HepG2 (cell line): Measurements from ENCODE around the gene RALB. TPM values are rescaled to one million over a fixed set of nuclear protein-coding genes. Genes with fewer than 3 reads are reported as not detected.
A peak's percentile ranks its signal among the peaks of the same experiment; 100 is the strongest.

Experiments used
- CENPBD1 ChIP-seq: sonication (generic); formaldehyde crosslinking; IDR thresholded peaks from 2 replicates; pipeline ENCODE4 v1.8.0; 2022; ENCODE audit warnings: missing genetic modification reagents, low read depth, mild to moderate bottlenecking, borderline replicate concordance
- FOXJ3 ChIP-seq: sonication (generic); formaldehyde crosslinking; IDR thresholded peaks from 2 replicates; pipeline ENCODE4 v1.4.0; 2020; ENCODE audit warnings: missing genetic modification reagents, mild to moderate bottlenecking, borderline replicate concordance
- SMARCC2 ChIP-seq: fragments of 450-650 bp; IDR thresholded peaks from 2 replicates; pipeline ENCODE4 v1.6.1; 2017; ENCODE audit warnings: antibody characterized with exemption, mild to moderate bottlenecking
- TBX2 ChIP-seq: sonication (generic); formaldehyde crosslinking; IDR thresholded peaks from 2 replicates; pipeline ENCODE4 v1.5.0; 2020; ENCODE audit warnings: missing genetic modification reagents, mild to moderate bottlenecking, borderline replicate concordance
- TRIM22 ChIP-seq: fragments of 450-650 bp; IDR thresholded peaks from 2 replicates; pipeline ENCODE4 v1.6.1; 2017
- ZBTB44 ChIP-seq: sonication (generic); formaldehyde crosslinking; IDR thresholded peaks from 2 replicates; pipeline ENCODE4 v1.4.0; 2020; ENCODE audit warnings: missing genetic modification reagents
- ZGPAT ChIP-seq: IDR thresholded peaks from 2 replicates; pipeline ENCODE4 v1.6.1; 2016; ENCODE audit warnings: mild to moderate bottlenecking
- ZNF138 ChIP-seq: sonication (generic); formaldehyde crosslinking; IDR thresholded peaks from 2 replicates; pipeline ENCODE4 v1.5.0; 2020; ENCODE audit warnings: mild to moderate bottlenecking, low read depth, missing genetic modification reagents
- ZNF296 ChIP-seq: sonication (generic); formaldehyde crosslinking; conservative IDR thresholded peaks from 2 replicates; pipeline ENCODE4 v1.5.0; 2020; ENCODE audit warnings: mild to moderate bottlenecking, missing genetic modification reagents
- ZNF512B ChIP-seq: sonication (generic); formaldehyde crosslinking; IDR thresholded peaks from 2 replicates; pipeline ENCODE4 v1.5.1; 2020; ENCODE audit warnings: missing genetic modification reagents, mild to moderate bottlenecking, borderline replicate concordance
- polyA plus RNA-seq, 8 experiments: library from polyadenylated mRNA; depleted of rRNA in 3 of 8; stranded (reverse) in 7 of 8; unstranded in 1 of 8; fragments of >200 nt; fragmentation: Illumina TruSeq in 4 of 8; extraction: Trizol in 4 of 8; gene quantifications; 2 replicates each; pipeline versions ENCODE4 v1.2.1 to v1.2.3, GENCODE V29; 2011 to 2016; ENCODE audit warnings: low read depth in 4 of 8, missing spikeins in 1 of 8, mixed read lengths in 1 of 8; ENCODE audit not compliant: insufficient read depth in 1 of 8
- total RNA-seq, 5 experiments: library from RNA; depleted of rRNA; stranded (reverse); fragments of >200 nt; fragmentation: Illumina TruSeq; extraction: Trizol; gene quantifications; 2 replicates each; pipeline ENCODE4 v1.2.3, GENCODE V29; 2016; ENCODE audit warnings: low read depth in 1 of 5
- TF ChIP-seq, protein P1 (sequence below): sonication (generic); formaldehyde crosslinking; IDR thresholded peaks from 2 replicates; pipeline ENCODE4 v1.5.0; 2020; ENCODE audit warnings: missing genetic modification reagents, mild to moderate bottlenecking, borderline replicate concordance
- TF ChIP-seq, protein P2 (sequence below): IDR thresholded peaks from 2 replicates; pipeline ENCODE4 v1.6.1; 2016; ENCODE audit warnings: low read depth, missing genetic modification reagents, missing compliant biosample characterization
- TF ChIP-seq, protein P3 (sequence below): sonication (generic); formaldehyde crosslinking; IDR thresholded peaks from 2 replicates; pipeline ENCODE4 v1.4.0; 2020; ENCODE audit warnings: missing genetic modification reagents

Gene RALB
- total and polyA plus RNA-seq, 2 of the 13 experiments (the other 11 are each of a cell fraction or from before 2014, with no cell fraction given) = 37.8 to 43.2 TPM

GRCh38 chr2:120272763-120273481, 20.3 kb downstream of the RALB start (continued):
- TF ChIP-seq, protein P1, sequence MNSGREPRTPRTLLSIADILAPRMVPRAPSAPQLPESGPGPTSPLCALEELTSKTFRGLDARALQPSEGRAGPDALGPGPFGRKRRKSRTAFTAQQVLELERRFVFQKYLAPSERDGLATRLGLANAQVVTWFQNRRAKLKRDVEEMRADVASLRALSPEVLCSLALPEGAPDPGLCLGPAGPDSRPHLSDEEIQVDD (CRISPR knock-in tag) = no peak
- no peak for TF ChIP-seq SMARCC2
- no peak; the same call in 1 of the 2 replicates for TF ChIP-seq CENPBD1 (CRISPR knock-in tag)
- peak; percentile 81 for TF ChIP-seq TBX2
- peak; percentile 94 for TF ChIP-seq FOXJ3 (CRISPR knock-in tag)
- TF ChIP-seq ZNF296 (CRISPR knock-in tag) = no peak
- 0 out of 2 replicates have a peak, but pooled peaks have one; percentile 36 for TF ChIP-seq ZNF512B (CRISPR knock-in tag)
- TF ChIP-seq ZNF138 (CRISPR knock-in tag) = 0 out of 2 replicates have a peak, but pooled peaks have one; percentile 40
- TF ChIP-seq TRIM22 = no peak
- peak; percentile 56 for TF ChIP-seq ZGPAT
- TF ChIP-seq, protein P2, sequence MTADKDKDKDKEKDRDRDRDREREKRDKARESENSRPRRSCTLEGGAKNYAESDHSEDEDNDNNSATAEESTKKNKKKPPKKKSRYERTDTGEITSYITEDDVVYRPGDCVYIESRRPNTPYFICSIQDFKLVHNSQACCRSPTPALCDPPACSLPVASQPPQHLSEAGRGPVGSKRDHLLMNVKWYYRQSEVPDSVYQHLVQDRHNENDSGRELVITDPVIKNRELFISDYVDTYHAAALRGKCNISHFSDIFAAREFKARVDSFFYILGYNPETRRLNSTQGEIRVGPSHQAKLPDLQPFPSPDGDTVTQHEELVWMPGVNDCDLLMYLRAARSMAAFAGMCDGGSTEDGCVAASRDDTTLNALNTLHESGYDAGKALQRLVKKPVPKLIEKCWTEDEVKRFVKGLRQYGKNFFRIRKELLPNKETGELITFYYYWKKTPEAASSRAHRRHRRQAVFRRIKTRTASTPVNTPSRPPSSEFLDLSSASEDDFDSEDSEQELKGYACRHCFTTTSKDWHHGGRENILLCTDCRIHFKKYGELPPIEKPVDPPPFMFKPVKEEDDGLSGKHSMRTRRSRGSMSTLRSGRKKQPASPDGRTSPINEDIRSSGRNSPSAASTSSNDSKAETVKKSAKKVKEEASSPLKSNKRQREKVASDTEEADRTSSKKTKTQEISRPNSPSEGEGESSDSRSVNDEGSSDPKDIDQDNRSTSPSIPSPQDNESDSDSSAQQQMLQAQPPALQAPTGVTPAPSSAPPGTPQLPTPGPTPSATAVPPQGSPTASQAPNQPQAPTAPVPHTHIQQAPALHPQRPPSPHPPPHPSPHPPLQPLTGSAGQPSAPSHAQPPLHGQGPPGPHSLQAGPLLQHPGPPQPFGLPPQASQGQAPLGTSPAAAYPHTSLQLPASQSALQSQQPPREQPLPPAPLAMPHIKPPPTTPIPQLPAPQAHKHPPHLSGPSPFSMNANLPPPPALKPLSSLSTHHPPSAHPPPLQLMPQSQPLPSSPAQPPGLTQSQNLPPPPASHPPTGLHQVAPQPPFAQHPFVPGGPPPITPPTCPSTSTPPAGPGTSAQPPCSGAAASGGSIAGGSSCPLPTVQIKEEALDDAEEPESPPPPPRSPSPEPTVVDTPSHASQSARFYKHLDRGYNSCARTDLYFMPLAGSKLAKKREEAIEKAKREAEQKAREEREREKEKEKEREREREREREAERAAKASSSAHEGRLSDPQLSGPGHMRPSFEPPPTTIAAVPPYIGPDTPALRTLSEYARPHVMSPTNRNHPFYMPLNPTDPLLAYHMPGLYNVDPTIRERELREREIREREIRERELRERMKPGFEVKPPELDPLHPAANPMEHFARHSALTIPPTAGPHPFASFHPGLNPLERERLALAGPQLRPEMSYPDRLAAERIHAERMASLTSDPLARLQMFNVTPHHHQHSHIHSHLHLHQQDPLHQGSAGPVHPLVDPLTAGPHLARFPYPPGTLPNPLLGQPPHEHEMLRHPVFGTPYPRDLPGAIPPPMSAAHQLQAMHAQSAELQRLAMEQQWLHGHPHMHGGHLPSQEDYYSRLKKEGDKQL (CRISPR knock-in tag) = 0 out of 2 replicates have a peak, but pooled peaks have one; percentile 15
- no peak for TF ChIP-seq ZBTB44 (CRISPR knock-in tag)
- TF ChIP-seq, protein P3, sequence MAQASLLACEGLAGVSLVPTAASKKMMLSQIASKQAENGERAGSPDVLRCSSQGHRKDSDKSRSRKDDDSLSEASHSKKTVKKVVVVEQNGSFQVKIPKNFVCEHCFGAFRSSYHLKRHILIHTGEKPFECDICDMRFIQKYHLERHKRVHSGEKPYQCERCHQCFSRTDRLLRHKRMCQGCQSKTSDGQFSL = no peak
